IPS-11a (cell line): ENCODE measurements around the gene NXPE3.
"Not testable (repeated sequence)": the region's sequence is repeated elsewhere in the genome, so short reads cannot be mapped to it uniquely, and the experiment has no call there.

ENCODE experiments used
- H3K4me3 ChIP-seq: one replicate; pipeline ENCODE4 v1.5.1; 2013; ENCODE audit warnings: low read depth, low read length, control low read depth

NXPE3 gene

DNA sequence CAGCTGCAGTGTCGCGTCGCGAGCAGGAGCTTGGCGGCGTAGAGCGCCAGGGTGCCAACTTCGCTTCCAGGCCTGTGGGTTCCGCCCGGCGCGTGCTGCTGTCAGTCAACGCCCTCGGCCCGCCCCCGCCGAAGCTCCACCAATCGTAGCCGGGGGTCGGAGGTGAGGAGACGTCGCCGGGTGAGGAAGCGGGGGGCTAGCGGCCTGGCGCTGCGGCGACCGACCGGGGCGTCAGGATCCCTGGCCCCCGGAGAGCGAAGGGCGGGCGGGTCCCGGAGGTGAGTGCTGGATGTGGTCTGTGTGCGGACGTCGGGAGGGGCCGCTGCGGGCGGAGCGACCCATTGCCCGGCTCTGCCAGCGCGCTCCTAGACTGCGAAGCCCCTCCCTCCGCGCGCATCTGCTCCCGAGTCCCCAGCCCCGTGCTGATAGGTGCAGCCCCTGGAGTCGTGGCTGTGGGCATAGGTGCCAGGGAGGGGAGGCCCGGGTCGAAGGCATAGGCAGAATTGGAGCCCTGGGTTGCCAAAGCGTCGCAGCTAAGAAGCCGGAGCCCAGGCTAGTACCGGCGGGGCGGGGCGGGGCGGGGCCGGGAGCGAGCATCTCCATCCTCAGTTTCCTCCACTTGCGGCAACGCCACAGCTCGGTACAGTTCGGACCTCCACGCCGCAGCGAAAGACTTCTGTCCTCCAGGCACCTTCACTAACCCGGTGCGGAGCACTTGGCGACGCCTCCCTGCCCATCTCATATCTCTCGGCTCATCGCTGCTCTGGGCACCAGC lies at the start of gene NXPE3:
Gene NXPE3 (plus strand): TSS at position 165 of the 775 bp plus-strand sequence. CDS start 6,386 bp downstream, outside the sequence.
- peak within 1 kb of the TSS; percentile 71 for H3K4me3 ChIP-seq

GRCh38 chr3:101729586-101729985 lies 49.4 kb upstream of the NXPE3 start:
- H3K4me3 ChIP-seq, result no peak overlapping the region

DNA sequence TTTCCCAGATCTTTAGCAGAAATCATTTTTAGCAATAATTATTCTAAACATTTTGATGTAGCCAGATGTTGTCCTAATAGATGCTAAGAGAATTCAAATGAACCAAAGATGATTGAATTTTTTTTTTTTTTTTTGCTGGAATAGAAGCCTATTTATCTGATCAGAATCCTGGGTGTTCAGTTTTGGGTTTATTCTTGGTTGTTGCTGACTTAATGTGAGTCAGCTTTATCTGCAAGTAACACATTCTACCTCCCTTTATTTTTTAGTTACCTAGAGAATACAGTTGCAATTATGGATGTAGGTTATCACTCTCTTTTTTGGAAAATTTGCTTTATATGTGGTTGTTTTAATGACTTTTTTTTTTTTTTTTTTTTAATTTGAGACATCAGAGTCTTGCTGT lies 48.2 kb upstream of the NXPE3 start:
- no peak overlapping the region for H3K4me3 ChIP-seq

DNA sequence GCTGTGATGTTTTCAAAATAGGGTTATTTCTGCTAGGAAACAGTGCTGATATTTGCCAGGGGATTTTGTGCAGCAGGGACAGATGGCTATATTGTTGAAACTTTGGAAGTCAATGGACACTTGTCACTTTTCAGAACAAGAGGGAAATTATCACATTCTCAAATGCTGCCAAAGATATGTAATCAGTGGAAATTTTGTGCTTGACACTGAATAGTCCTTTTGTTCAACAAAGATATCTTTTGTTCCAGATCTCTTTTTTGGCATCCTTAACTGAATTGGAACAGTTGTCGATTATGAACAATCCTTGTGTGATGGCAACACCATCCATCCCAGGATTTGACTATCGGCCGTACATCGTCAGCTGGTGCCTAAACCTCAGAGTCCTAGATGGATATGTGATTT lies 46.8 kb upstream of the NXPE3 start:
- H3K4me3 ChIP-seq, result no peak overlapping the region

- H3K4me3 ChIP-seq, result no peak overlapping the region
Measured at GRCh38 chr3:101735833-101736232, 43.2 kb upstream of the NXPE3 start.

GRCh38 chr3:101741914-101742313 lies 37.1 kb upstream of the NXPE3 start:
- H3K4me3 ChIP-seq, result not testable (repeated sequence)

DNA sequence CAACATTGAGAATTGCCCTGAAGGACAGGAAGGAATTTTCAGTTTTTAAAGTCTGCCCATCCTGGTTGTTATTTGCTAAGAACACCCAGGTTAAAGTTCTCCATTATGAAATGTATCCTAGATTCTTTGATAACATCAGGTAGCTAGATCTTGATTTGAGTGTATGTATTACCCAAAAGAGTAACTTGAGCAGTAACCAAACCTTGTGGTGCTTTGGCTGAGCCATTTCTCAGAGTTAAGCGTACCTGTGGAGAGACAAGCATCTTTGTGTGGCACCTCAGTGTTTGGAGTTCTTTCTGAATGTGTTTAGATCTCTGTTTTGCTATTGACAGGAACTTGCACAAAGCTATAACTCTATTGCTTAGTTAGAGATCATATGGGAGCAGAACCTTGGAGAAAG lies 34.2 kb upstream of the NXPE3 start:
- no peak overlapping the region for H3K4me3 ChIP-seq

DNA sequence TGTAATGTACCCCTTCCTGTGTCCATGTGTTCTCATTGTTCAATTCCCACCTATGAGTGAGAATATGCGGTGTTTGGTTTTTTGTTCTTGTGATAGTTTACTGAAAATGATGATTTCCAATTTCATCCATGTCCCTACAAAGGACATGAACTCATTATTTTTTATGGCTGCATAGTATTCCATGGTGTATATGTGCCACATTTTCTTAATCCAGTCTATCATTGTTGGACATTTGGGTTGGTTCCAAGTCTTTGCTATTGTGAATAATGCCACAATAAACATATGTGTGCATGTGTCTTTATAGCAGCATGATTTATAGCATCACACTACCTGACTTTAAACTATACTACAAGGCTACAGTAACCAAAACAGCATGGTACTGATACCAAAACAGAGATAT lies 33.1 kb upstream of the NXPE3 start:
- not testable (repeated sequence) for H3K4me3 ChIP-seq

GRCh38 chr3:101753386-101754113 lies 25.5 kb upstream of the NXPE3 start:
- not testable (repeated sequence) for H3K4me3 ChIP-seq

- H3K4me3 ChIP-seq, result no peak overlapping the region
Measured at GRCh38 chr3:101758224-101758623, 20.8 kb upstream of the NXPE3 start.

GRCh38 chr3:101762041-101762646 lies 16.9 kb upstream of the NXPE3 start:
- no peak overlapping the region for H3K4me3 ChIP-seq

GRCh38 chr3:101777745-101778281 lies 1.2 kb upstream of the NXPE3 start:
- H3K4me3 ChIP-seq, result not testable (repeated sequence)

DNA sequence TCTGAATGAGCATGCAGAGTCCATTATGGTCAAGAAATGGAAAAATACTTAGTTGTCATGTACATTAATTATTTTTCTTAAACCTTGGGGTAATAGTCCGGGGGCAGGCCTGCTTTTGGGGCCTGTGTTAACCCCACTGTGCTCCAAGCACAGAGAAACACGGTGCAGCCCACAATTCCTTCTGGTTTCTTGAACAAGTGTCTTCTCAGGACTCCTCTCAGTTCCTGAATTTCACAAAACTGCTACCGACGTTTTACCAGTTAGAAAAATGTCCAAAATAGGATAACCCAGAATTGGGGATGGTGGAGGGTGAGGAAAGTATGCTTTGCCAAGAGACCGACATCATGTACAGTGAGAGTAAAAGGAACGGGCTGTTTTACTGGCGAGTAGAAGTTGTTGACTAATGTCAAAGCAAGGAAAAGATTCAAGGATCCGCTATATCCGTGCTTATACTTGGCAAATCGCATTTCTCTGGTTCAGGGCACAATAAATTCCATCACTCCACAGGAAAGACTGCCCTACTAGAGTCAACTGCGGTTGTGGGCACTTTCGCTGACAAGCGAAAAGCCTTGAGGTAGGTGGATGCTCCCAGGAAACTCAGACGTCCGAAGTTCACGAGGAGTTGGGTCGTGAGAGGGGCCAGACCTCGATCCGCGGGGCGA lies 495 bp upstream of the NXPE3 start:
- H3K4me3 ChIP-seq, result peak overlapping the region; percentile 71

DNA sequence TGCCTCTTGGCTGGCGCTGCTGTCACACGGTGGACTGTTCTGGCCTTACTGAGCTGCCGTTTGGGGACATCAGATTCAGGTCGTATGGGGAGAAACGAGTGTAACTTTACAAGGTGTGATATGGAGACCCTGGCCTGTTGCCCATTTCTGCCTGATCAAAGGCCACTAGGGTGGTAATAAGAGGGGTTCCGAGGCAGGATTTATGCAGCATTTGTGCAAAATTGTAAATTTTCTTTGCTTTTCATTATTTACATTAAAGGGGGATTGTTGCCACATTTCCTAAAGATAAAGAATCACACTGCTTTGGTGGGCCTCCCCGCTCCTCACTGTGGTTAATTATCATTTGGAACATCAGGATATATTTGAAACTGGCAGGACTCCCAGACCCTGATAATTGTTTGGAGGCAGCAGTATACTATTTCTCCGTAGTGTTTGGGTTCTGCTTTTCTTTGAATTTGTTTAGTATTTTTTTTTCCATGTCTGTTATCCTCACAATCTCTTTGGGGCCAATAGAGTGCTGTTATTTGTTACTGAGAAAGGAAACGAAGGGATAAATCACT lies 891 bp downstream of the NXPE3 start:
- peak overlapping the region; percentile 71 for H3K4me3 ChIP-seq

- no peak overlapping the region for H3K4me3 ChIP-seq
Measured at GRCh38 chr3:101780661-101781060, 1.6 kb downstream of the NXPE3 start.

DNA sequence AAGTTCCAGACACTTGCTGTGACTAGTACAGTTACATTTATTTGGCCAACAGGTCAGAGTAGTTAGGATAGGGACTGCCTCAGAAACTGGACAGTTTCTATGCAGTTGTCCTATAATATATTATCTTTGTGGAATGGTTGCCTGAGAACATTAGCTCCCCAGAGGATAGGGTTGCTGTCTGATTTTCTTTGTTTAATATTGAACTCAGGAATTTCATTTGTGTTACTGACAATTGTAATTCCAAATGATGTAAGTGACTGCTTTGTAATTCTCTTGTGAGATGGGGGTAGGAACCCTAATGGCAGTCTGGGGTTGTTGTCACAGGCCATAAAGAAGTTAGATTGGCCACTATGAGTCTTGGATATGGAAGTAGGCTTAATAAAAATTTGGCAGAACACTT lies 2.2 kb downstream of the NXPE3 start:
- H3K4me3 ChIP-seq, result no peak overlapping the region

GRCh38 chr3:101784855-101785613 lies 6.0 kb downstream of the NXPE3 start:
- H3K4me3 ChIP-seq, result no peak overlapping the region

DNA sequence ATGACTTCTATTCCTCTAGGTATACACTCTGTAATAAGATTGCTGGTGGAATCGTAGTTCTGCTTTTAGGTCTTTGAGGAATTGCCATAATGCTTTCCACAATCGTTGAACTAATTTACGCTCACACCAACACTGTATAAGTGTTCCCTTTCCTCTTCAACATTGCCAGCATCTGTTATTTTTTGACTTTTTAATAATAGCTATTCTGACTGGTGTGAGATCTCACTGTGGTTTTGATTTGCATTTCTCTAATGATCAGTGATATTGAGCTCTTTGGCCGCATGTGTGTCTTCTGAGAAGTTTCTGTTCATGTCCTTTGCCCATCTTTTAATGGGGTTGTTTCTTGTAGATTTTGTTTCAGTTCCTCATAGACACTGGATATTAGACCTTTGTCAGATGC lies 12.8 kb downstream of the NXPE3 start:
- no peak overlapping the region for H3K4me3 ChIP-seq

- no peak overlapping the region for H3K4me3 ChIP-seq
Measured at GRCh38 chr3:101796077-101796680, 17.2 kb downstream of the NXPE3 start.

- H3K4me3 ChIP-seq, result no peak overlapping the region
Measured at GRCh38 chr3:101801174-101801573, 22.2 kb downstream of the NXPE3 start.
